ENCODE data around the gene CAPN11.
A peak's percentile ranks its signal among the peaks of the same experiment; 100 is the strongest.
"Not testable (repeated sequence)": the region's sequence is repeated elsewhere in the genome, so short reads cannot be mapped to it uniquely, and the experiment has no call there.

The CAPN11 gene

GRCh38 chr6:44142835-44143234 lies 15.8 kb upstream of the CAPN11 start:
- Mint-ChIP-seq H3K27ac (no peak overlapping the region), H3K9me3 (no peaks in the 10 kb centered on the region), H3K27me3 (ENCODE audit: low read depth) (no peaks in the 10 kb centered on the region), H3K4me3 (no peak overlapping the region), H3K36me3 (ENCODE audit: low read depth) (peaks cover 14% of the 10 kb centered on the region), H3K4me1 (ENCODE audit: low read depth) (peaks cover 7% of the 10 kb centered on the region)

GRCh38 chr6:44143731-44144130 lies 14.9 kb upstream of the CAPN11 start:
- H3K9me3 Mint-ChIP-seq, result no peaks in the 10 kb centered on the region
- H3K36me3 Mint-ChIP-seq (ENCODE audit: low read depth), result peaks cover 15% of the 10 kb centered on the region
- H3K4me3 Mint-ChIP-seq, result no peak overlapping the region
- no peaks in the 10 kb centered on the region for H3K27me3 Mint-ChIP-seq (ENCODE audit: low read depth)
- H3K4me1 Mint-ChIP-seq (ENCODE audit: low read depth), result peaks cover 7% of the 10 kb centered on the region
- no peak overlapping the region for H3K27ac Mint-ChIP-seq

DNA sequence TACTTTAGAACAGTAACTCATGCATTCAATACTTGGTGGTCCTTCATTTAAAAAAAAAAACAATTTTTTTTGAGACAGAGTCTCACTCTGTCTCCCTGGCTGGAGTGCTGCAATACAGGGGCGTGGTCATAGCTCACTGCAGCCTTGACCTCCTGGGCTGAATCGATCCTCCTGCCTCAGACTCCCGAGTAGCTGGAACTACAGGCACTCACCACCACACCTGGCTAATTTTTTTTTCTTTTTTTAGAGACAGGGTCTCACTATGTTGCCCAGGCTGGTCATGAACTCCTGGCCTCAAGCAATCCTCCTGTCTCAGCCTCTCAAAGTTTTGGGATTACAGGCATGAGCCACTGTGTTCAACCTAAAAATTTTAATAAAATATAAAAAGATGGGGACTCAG lies 14.1 kb upstream of the CAPN11 start:
- H3K27me3 Mint-ChIP-seq (ENCODE audit: low read depth); H3K27ac Mint-ChIP-seq; H3K9me3 Mint-ChIP-seq; H3K4me3 Mint-ChIP-seq; H3K4me1 Mint-ChIP-seq (ENCODE audit: low read depth): not testable (repeated sequence)
- peaks cover 21% of the 10 kb centered on the region for H3K36me3 Mint-ChIP-seq (ENCODE audit: low read depth)

- no peaks in the 10 kb centered on the region for H3K9me3 Mint-ChIP-seq
- peaks cover 7% of the 10 kb centered on the region for H3K4me1 Mint-ChIP-seq (ENCODE audit: low read depth)
- peak overlapping the region; percentile 21 for H3K27ac Mint-ChIP-seq
- peaks cover 19% of the 10 kb centered on the region for H3K36me3 Mint-ChIP-seq (ENCODE audit: low read depth)
- no peak overlapping the region for H3K4me3 Mint-ChIP-seq
- no peaks in the 10 kb centered on the region for H3K27me3 Mint-ChIP-seq (ENCODE audit: low read depth)
Observed at GRCh38 chr6:44145839-44146238, 12.8 kb upstream of the CAPN11 start.

DNA sequence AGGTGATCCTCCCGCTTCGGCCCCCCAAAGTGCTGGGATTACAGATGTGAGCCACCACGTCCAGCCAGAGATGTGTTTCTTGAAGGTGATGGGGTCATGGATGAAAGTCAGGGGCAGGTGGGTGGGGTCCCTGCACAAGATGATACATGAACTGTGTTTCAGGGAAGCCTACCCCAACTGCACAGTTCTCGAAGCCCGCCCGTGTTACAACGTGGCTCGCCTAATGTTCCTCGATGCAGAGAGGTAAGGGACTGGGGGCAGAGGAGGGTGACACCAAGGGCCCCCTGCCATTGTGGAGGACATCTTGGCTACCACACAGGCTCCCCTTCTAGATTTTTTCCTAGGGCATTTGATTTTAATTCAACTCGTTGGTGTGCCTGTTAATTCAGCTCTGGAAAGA lies 11.9 kb upstream of the CAPN11 start:
- Mint-ChIP-seq H3K27ac (no peak overlapping the region), H3K4me1 (ENCODE audit: low read depth) (peaks cover 11% of the 10 kb centered on the region), H3K36me3 (ENCODE audit: low read depth) (peaks cover 16% of the 10 kb centered on the region), H3K4me3 (no peak overlapping the region), H3K27me3 (ENCODE audit: low read depth) (no peaks in the 10 kb centered on the region), H3K9me3 (no peaks in the 10 kb centered on the region)

DNA sequence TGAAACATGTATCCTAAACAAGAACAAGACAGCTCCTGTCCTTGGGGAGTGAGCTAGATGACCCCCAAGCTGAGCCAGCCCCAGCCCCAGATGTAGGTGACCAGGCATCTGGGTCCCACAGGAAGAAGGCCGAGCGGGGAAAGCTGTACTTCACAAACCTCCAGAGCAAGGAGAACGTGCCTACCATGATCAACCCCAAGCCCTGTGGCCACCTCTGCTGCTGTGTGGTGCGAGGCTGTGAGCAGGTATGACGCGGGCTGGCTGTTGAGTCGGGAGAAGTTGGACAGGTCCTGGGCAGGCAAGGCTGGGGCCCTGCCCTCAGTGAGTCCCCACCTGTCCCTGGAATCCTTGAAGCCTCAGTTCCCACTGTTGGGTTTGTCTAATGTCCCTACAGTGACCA lies 11.4 kb upstream of the CAPN11 start:
- H3K4me1 Mint-ChIP-seq (ENCODE audit: low read depth), result peaks cover 11% of the 10 kb centered on the region
- no peaks in the 10 kb centered on the region for H3K9me3 Mint-ChIP-seq
- H3K27ac Mint-ChIP-seq, result no peak overlapping the region
- peaks cover 16% of the 10 kb centered on the region for H3K36me3 Mint-ChIP-seq (ENCODE audit: low read depth)
- no peak overlapping the region for H3K4me3 Mint-ChIP-seq
- no peaks in the 10 kb centered on the region for H3K27me3 Mint-ChIP-seq (ENCODE audit: low read depth)

- Mint-ChIP-seq H3K27ac (no peak overlapping the region), H3K9me3 (no peaks in the 10 kb centered on the region), H3K27me3 (ENCODE audit: low read depth) (no peaks in the 10 kb centered on the region), H3K36me3 (ENCODE audit: low read depth) (peaks cover 16% of the 10 kb centered on the region), H3K4me1 (ENCODE audit: low read depth) (peaks cover 11% of the 10 kb centered on the region), H3K4me3 (no peak overlapping the region)
Observed at GRCh38 chr6:44148306-44148705, 10.3 kb upstream of the CAPN11 start.

DNA sequence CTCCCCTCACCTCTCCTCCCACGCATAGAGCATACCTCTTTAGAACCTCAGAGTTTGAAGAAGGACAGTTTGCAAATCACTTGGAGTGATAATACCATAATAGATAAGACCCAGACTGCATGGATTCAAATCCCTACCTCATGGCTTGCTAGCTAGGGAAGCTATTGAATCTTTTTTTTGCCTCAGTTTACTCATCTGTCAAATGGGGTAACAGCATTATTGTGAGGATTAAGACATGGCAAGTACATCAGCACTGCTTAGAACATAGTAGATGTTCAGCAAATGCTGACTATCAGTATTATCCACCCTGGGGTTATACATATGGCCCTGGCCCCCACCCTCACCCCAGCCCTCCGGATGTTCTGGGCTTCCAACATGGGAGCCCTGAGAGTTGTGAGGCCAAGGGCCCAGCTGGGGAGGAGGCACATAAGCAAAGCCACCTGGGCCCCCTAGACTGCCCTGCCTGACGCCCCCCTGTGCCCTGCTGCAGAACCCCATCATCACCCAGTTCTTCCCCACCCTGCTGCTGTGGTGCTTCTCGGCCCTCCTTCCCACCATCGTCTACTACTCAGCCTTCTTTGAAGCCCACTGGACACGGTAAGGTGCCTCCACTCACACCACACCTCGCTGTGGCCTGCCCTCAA lies 9.1 kb upstream of the CAPN11 start:
- Mint-ChIP-seq H3K27me3 (ENCODE audit: low read depth) (no peaks in the 10 kb centered on the region), H3K27ac (no peak overlapping the region), H3K9me3 (no peaks in the 10 kb centered on the region), H3K4me1 (ENCODE audit: low read depth) (peaks cover 12% of the 10 kb centered on the region), H3K36me3 (ENCODE audit: low read depth) (peaks cover 13% of the 10 kb centered on the region), H3K4me3 (no peak overlapping the region)

- H3K4me3 Mint-ChIP-seq, result no peak overlapping the region
- no peaks in the 10 kb centered on the region for H3K9me3 Mint-ChIP-seq
- peak overlapping the region; percentile 31 for H3K27ac Mint-ChIP-seq
- no peaks in the 10 kb centered on the region for H3K27me3 Mint-ChIP-seq (ENCODE audit: low read depth)
- peaks cover 12% of the 10 kb centered on the region for H3K4me1 Mint-ChIP-seq (ENCODE audit: low read depth)
- peaks cover 13% of the 10 kb centered on the region for H3K36me3 Mint-ChIP-seq (ENCODE audit: low read depth)
Observed at GRCh38 chr6:44150317-44150917, 8.2 kb upstream of the CAPN11 start.

DNA sequence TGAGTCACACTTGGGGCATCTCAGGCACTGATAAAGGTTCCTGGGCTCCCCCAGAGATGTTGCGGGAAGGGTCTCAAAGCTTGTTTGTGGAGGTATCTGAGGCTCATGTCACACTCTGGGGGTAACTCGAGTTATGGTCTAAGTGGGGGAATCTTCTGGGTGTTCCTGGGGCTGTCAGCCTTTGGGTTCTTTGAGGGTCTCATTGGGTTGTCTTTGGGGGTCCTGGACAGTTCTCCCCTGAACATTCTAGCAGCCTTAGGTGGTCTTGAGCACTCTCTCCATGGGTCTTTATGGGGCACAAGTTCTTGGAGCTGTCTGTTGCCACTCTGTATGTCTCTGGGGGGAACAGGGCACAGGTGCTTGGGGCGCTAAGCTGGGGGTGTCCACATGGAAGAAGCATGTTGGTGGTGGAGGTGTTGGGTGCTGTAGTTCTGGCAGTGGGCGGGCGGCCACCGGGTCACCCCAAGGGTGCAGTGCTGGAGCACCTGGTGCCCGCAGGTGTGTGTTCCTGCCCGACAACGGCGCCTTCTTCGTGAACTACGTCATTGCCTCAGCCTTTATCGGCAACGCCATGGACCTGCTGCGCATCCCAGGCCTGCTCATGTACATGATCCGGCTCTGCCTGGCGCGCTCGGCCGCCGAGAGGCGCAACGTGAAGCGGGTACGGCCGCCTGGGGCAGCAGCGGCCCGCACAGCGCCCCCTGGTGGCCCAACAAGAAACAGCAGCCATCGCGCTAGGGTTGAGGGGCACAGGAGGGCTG lies 7.1 kb upstream of the CAPN11 start:
- no peak overlapping the region for H3K4me3 Mint-ChIP-seq

GRCh38 chr6:44152109-44152461 lies 6.5 kb upstream of the CAPN11 start:
- no peak overlapping the region for H3K4me3 Mint-ChIP-seq
- H3K27ac Mint-ChIP-seq, result no peak overlapping the region
- H3K4me1 Mint-ChIP-seq (ENCODE audit: low read depth), result peaks cover 6% of the 10 kb centered on the region

More for the DNA sequence above, 7.1 kb upstream of the CAPN11 start:
- H3K9me3 Mint-ChIP-seq, result no peaks in the 10 kb centered on the region
- H3K36me3 Mint-ChIP-seq (ENCODE audit: low read depth), result peaks cover 12% of the 10 kb centered on the region
- no peak overlapping the region for H3K27ac Mint-ChIP-seq
- H3K4me1 Mint-ChIP-seq (ENCODE audit: low read depth), result peaks cover 6% of the 10 kb centered on the region
- no peaks in the 10 kb centered on the region for H3K27me3 Mint-ChIP-seq (ENCODE audit: low read depth)

GRCh38 chr6:44152533-44152932 lies 6.1 kb upstream of the CAPN11 start:
- Mint-ChIP-seq H3K4me1 (ENCODE audit: low read depth) (peaks cover 6% of the 10 kb centered on the region), H3K9me3 (no peaks in the 10 kb centered on the region), H3K27ac (no peak overlapping the region), H3K36me3 (ENCODE audit: low read depth) (peaks cover 12% of the 10 kb centered on the region), H3K27me3 (ENCODE audit: low read depth) (no peaks in the 10 kb centered on the region), H3K4me3 (no peak overlapping the region)

More at GRCh38 chr6:44152109-44152461, 6.5 kb upstream of the CAPN11 start:
- no peaks in the 10 kb centered on the region for H3K9me3 Mint-ChIP-seq
- peaks cover 12% of the 10 kb centered on the region for H3K36me3 Mint-ChIP-seq (ENCODE audit: low read depth)
- H3K27me3 Mint-ChIP-seq (ENCODE audit: low read depth), result no peaks in the 10 kb centered on the region

DNA sequence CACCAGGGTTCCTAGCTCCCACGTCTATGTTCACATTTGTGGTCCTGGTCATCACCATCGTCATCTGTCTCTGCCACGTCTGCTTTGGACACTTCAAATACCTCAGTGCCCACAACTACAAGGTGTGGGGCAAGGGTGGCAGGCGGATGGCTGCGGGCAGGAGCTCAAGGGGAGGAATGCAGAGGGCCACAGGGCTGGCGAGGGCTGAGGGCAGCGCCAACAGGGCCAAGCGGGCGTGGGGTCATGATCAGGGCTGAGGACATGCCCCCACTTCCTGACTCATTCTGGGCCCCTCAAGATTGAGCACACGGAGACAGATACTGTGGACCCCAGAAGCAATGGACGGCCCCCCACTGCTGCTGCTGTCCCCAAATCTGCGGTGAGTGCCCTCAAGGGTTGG lies 4.6 kb upstream of the CAPN11 start:
- H3K27me3 Mint-ChIP-seq (ENCODE audit: low read depth), result no peaks in the 10 kb centered on the region
- H3K27ac Mint-ChIP-seq, result no peak overlapping the region
- peaks cover 6% of the 10 kb centered on the region for H3K4me1 Mint-ChIP-seq (ENCODE audit: low read depth)
- no peak overlapping the region for H3K4me3 Mint-ChIP-seq
- H3K36me3 Mint-ChIP-seq (ENCODE audit: low read depth), result peaks cover 7% of the 10 kb centered on the region
- H3K9me3 Mint-ChIP-seq, result no peaks in the 10 kb centered on the region

- Mint-ChIP-seq H3K27me3 (ENCODE audit: low read depth) (no peaks in the 10 kb centered on the region), H3K9me3 (no peaks in the 10 kb centered on the region), H3K4me3 (no peak overlapping the region), H3K36me3 (ENCODE audit: low read depth) (no peaks in the 10 kb centered on the region), H3K4me1 (ENCODE audit: low read depth) (peaks cover 5% of the 10 kb centered on the region), H3K27ac (no peak overlapping the region)
Observed at GRCh38 chr6:44156494-44157151, 2.0 kb upstream of the CAPN11 start.

DNA sequence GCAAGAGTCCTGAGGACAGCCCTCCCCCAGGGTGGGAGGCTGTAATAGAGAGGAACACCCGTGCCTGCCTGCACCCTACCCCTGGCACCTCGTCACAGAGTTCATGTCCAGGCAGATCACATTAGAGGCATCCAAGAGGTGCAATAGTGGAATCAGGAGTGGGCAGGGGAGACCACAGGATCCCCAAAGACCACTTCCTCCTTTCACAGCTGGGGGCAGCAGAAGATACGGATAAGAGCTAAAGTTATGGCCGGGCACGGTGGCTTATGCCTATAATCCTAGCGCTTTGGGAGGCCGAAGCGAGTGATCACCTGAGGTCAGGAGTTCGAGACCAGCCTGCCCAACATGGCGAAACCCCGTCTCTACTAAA lies 1.5 kb upstream of the CAPN11 start:
- Mint-ChIP-seq H3K27ac (no peak overlapping the region), H3K9me3 (no peaks in the 10 kb centered on the region), H3K27me3 (ENCODE audit: low read depth) (no peaks in the 10 kb centered on the region), H3K4me3 (no peak overlapping the region), H3K4me1 (ENCODE audit: low read depth) (peaks cover 4% of the 10 kb centered on the region), H3K36me3 (ENCODE audit: low read depth) (no peaks in the 10 kb centered on the region)

Measured in T-helper 1 cell treated with Interleukin-12 subunit alpha and Interleukin-12 subunit beta and Interleukin-4 antibody, amounts not matched to agents 30 μg/mL and 1 μg/mL, for 36 hours (primary cell).